Epithelial cell of proximal tubule (primary cell): ENCODE measurements around the gene COL9A3. TPM values are rescaled to one million over a fixed set of nuclear protein-coding genes. Genes with fewer than 3 reads are reported as not detected.

Source experiments
- DNase-seq: peaks from one replicate; pipeline ENCODE4 v3.0.0-alpha.2; 2011; ENCODE audit warnings: low read depth
- H3K4me3 ChIP-seq: 2 replicates; pipeline ENCODE4 v1.5.1; 2011; ENCODE audit warnings: low read depth, mild to moderate bottlenecking, low read length
- CTCF ChIP-seq: conservative IDR thresholded peaks from 2 replicates; pipeline ENCODE4 v1.5.1; 2012; ENCODE audit warnings: low read depth, mild to moderate bottlenecking, low read length
- total RNA-seq: library from RNA; depleted of rRNA; stranded (reverse); fragments of >200 nt; gene quantifications from 2 replicates; pipeline ENCODE4 v1.2.3, GENCODE V29; 2015

COL9A3 gene
- total RNA-seq, 1 donor from 2014 or later = 2.8 TPM

- H3K4me3 ChIP-seq = no peak overlapping the region
- no peak for DNase-seq
- no peak for TF ChIP-seq CTCF
These were observed 73.0 kb downstream of the COL9A3 start for GRCh38 chr20:62889871-62890270.

GRCh38 chr20:62890444-62890843 lies 73.6 kb downstream of the COL9A3 start:
- no peak overlapping the region for H3K4me3 ChIP-seq
- no peak for DNase-seq
- TF ChIP-seq CTCF = no peak

Other genes with a start within 250 kb of the COL9A3 start
- gene SLCO4A1, start 174.5 kb upstream of the COL9A3 start, total RNA-seq = 48.3 and 57.3 TPM in 2 replicates
- gene NTSR1, start 108.2 kb upstream of the COL9A3 start, total RNA-seq = 0.29 TPM in 1 of 2 replicates, not detected in the other
- gene MRGBP, start 20.6 kb upstream of the COL9A3 start, total RNA-seq = 14.6 and 23.4 TPM in 2 replicates
- gene OGFR, start 12.2 kb upstream of the COL9A3 start, total RNA-seq = 57.6 and 61.1 TPM in 2 replicates
- 5.7 and 7.2 TPM in 2 replicates for gene TCFL5, start 44.8 kb downstream of the COL9A3 start, total RNA-seq
- gene DIDO1, start 109.5 kb downstream of the COL9A3 start, total RNA-seq = 26.9 and 32.3 TPM in 2 replicates
- 23.2 and 23.6 TPM in 2 replicates for gene GID8, start 121.1 kb downstream of the COL9A3 start, total RNA-seq
- 17.4 and 19.5 TPM in 2 replicates for gene SLC17A9, start 135.7 kb downstream of the COL9A3 start, total RNA-seq
- gene BHLHE23, start 189.9 kb downstream of the COL9A3 start, total RNA-seq = not detected in 2 replicates